Measurements from ENCODE around the gene FGR.

The FGR gene

DNA sequence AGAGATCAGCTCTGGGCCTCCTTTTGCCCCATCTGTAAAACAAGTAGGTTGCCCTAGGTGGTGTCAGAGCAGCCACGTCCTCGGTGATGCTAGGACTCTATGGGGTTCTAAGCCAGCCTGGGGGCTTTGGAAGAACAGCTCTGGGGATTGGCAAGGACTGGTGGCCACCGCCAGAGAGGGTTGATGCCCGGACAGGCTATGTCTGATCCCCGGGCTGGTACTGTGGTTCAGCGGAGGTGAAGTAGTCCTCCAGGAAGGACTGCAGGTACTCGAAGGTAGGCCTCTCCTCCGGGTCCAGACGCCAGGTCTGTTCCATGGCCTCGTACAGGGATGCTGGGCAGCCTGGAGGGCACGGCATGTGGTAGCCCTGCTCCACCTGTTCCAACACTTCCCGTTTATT lies 22.3 kb downstream of the FGR start:
- no peak overlapping the region for H3K27ac Mint-ChIP-seq
- peaks cover 4% of the 10 kb centered on the region for H3K27me3 Mint-ChIP-seq
- no peak overlapping the region for H3K4me3 Mint-ChIP-seq
- no peaks in the 10 kb centered on the region for H3K9me3 Mint-ChIP-seq
- peaks cover 36% of the 10 kb centered on the region for H3K4me1 Mint-ChIP-seq
- peaks cover 2% of the 10 kb centered on the region for H3K36me3 Mint-ChIP-seq
- no peak for DNase-seq
- CTCF ChIA-PET: interaction anchor here (1.3 to 11.5 kb wide), 3 partner anchors 49 to 55 kb away, joined by 3 to 221 read pairs (median 14); no protein-coding TSS in a partner anchor

DNA sequence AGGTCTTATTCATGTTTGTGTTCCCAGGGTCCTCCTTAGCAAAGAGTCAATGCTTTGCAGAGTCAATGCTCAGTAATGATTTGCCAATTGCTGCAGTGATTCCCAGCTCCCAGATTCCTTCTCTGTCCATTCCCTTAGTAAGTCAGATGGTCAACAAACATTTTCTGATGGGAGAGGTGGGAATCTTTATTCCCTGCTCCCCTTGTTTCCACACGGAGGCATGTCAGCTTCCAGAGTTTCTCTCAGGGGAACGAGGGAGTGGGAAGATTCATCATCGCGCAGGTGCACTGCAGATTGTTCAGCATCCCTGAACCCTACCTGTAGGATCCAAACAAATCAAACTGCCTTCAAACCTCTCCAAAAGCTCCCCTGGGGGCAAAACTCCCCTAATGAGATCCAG lies 23.5 kb downstream of the FGR start:
- Mint-ChIP-seq H3K36me3 (no peaks in the 10 kb centered on the region), H3K27me3 (peaks cover 4% of the 10 kb centered on the region), H3K27ac (no peak overlapping the region), H3K4me1 (peaks cover 31% of the 10 kb centered on the region), H3K9me3 (no peaks in the 10 kb centered on the region), H3K4me3 (no peak overlapping the region)
- CTCF ChIA-PET: interaction anchor here (2.9 to 11.5 kb wide), 2 partner anchors 50 to 53 kb away, joined by 14 to 221 read pairs; no protein-coding TSS in a partner anchor
- DNase-seq: no peak

DNA sequence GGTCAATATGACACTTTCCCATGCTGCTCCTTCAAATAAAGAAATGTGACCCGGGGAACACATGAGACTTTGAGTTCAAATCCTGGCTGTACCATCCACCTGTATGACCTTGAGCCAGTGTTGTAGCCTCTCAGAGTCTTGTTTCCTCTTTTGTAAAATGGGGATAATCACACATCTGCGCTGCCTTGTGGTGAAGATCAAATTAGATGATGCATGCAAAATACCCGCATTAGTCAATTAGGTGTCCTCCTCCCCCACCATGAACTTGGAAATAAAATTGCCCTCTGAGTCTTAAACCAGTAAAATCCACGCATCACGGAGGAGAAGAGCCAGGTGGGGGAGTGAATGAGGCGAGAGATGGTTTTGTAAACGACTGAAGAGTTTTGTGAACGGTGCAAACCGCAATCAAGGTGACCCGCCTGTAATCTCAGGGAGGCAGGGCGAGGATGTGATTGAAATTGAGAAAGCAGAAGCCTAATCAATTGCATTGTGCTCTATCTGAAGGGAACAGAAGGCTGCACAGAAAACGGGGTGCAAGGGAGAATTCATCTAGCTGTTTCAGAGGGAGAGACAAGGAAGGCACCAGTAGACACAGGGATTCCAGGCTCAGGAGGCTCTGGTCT lies 25.3 kb downstream of the FGR start:
- H3K4me3 Mint-ChIP-seq: no peak overlapping the region
- no peaks in the 10 kb centered on the region for H3K36me3 Mint-ChIP-seq
- no peak for DNase-seq
- peaks cover 35% of the 10 kb centered on the region for H3K4me1 Mint-ChIP-seq
- H3K27ac Mint-ChIP-seq: no peak overlapping the region
- CTCF ChIA-PET: interaction anchor here (1.0 to 11.5 kb wide), 9 partner anchors 19 to 219 kb away, joined by 3 to 221 read pairs (median 8); partner anchors contain the start of gene IFI6
- H3K9me3 Mint-ChIP-seq: no peaks in the 10 kb centered on the region
- H3K27me3 Mint-ChIP-seq: peaks cover 9% of the 10 kb centered on the region

DNA sequence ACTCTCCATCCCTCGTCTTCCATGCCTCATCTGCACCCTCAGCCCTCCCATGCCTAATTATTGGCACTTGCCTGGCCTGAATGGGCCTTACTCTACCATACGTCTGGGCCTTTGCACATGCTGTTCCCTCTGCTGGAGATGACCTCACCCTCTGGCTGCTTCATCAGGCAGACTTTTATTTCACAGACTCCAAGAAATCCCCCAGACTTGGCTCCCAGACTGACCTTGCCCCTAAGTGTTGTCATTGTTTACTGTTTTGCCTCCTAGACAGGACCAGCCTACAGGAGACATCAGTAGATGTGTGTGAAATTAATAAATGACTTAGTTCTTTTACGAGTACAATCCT lies 25.8 kb downstream of the FGR start:
- peaks cover 9% of the 10 kb centered on the region for H3K27me3 Mint-ChIP-seq
- no peaks in the 10 kb centered on the region for H3K9me3 Mint-ChIP-seq
- no peaks in the 10 kb centered on the region for H3K36me3 Mint-ChIP-seq
- peaks cover 33% of the 10 kb centered on the region for H3K4me1 Mint-ChIP-seq
- DNase-seq: no peak
- CTCF ChIA-PET: interaction anchor here (0.6 to 11.5 kb wide), 14 partner anchors 20 to 308 kb away, joined by 3 to 221 read pairs (median 8); partner anchors contain the start of genes FAM76A and IFI6
- no peak overlapping the region for H3K4me3 Mint-ChIP-seq
- no peak overlapping the region for H3K27ac Mint-ChIP-seq

DNA sequence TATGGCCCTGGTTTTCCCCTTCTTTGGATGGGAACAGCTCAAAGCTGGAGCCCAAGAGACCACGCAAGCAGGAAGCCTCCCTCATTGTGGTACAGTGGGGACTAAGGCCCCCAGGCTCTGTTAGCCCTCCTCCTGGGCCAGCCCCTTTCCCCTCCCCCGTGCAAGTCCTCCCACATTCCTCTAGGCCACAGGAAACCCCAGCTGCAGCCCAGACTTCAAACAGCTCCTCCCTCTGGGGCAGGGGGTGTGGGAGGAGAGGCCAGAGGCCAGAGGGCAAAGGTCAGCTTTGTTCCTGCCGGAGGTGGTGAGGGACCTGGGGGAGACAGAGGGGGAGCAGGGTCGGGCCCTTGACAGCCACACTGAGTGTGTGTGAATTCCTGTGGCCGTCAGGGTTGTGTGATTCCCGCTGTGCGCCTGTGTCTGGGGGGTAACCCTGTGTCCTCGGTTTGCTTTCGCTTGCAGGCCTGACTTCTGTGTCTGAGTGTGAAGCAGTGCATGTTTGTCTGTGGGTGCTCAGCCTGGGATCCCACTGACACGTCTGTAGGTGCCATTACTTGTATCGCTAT lies 27.7 kb downstream of the FGR start:
- Mint-ChIP-seq H3K27ac (no peak overlapping the region), H3K9me3 (no peaks in the 10 kb centered on the region), H3K27me3 (peaks cover 18% of the 10 kb centered on the region), H3K4me1 (peaks cover 31% of the 10 kb centered on the region), H3K36me3 (no peaks in the 10 kb centered on the region), H3K4me3 (no peak overlapping the region)
- DNase-seq: no peak
- CTCF ChIA-PET: interaction anchor here (0.6 to 11.5 kb wide), 38 partner anchors 8 to 311 kb away, joined by 3 to 221 read pairs (median 6); partner anchors contain the start of gene IFI6

DNA sequence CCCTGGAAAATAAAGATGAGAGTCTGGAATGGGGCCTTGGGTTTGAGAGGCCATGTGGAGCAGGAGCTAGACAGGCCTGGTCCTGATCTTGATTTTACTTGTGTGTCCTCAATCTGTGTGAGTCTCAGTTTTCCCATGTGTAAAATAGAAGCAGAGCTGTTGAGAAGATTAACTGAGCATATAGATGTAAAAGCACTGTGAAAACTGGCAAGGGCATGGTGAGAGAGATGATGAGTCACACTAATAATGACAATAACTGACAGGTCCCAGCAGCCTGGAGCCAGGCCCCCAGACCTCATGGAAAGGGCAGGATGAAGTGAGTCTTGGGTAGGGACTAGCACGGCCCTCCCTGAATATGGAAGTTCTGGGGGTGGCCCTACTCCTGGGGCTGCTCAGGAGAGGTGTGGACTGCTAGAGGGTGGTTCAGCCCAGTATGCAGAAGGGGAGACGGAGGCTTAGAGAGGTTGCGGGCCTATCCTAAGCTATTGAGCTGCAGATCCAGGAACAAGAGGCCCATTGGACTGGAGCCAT lies 28.2 kb downstream of the FGR start:
- Mint-ChIP-seq H3K4me3 (no peak overlapping the region), H3K27me3 (peaks cover 20% of the 10 kb centered on the region), H3K9me3 (no peaks in the 10 kb centered on the region), H3K4me1 (peaks cover 31% of the 10 kb centered on the region), H3K27ac (peak overlapping the region; percentile 56), H3K36me3 (no peaks in the 10 kb centered on the region)
- no peak for DNase-seq
- CTCF ChIA-PET: interaction anchor here (0.6 to 11.5 kb wide), 38 partner anchors 8 to 310 kb away, joined by 3 to 221 read pairs (median 6); partner anchors contain the start of gene IFI6

DNA sequence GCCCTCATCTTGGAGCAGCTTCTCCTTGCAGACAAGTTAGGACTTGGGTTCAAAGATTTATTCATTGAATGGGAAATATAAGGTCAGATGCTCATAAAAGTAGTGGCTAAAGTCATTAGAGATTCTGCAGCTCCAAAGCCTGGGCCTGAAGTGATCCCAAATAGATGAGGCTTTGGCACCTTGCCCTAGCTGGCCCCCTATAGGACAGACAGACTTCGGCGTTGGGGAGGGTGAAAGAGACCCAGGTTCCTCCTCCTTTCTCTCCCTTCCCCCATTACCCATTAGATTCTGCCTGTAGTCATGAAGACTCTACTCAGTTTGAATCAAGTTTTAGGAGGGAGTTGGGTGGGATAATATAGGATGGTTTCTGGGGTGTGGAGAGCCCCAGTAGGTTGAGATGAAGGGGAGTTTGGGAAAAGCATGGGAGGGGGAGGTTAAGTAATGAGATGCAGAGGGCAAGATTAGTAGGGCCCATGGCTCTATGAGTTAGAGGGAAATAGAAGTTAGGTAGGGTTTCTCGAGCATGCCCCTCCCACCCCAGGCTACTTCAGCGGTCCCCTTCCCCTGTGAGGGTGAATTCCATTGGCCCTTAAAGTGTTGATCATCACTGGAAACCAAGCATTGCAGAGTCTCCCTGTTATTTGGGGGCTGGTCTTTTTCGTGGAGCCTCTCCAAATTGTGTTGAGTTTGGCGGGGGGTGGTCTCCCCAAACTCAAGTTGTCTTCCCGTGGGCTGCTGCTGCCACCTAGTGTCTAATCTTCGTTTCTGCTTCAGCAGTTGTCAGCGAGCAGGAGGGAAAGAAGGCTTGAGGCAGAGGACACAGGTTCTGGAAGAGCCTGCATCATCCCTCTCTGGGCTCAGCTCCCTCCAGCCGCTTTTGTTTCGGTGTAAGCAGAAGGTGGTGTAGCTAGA lies 28.9 kb downstream of the FGR start:
- H3K36me3 Mint-ChIP-seq: no peaks in the 10 kb centered on the region
- H3K4me1 Mint-ChIP-seq: peaks cover 36% of the 10 kb centered on the region
- peak; percentile 75 for DNase-seq
- H3K27ac Mint-ChIP-seq: peak overlapping the region; percentile 56
- peaks cover 17% of the 10 kb centered on the region for H3K27me3 Mint-ChIP-seq
- H3K9me3 Mint-ChIP-seq: no peaks in the 10 kb centered on the region
- peak overlapping the region; percentile 96 for H3K4me3 Mint-ChIP-seq
- CTCF ChIA-PET: interaction anchor here (0.6 to 11.5 kb wide), 47 partner anchors 9 to 526 kb away, joined by 3 to 221 read pairs (median 4); partner anchors contain the start of genes GPR3 and IFI6

DNA sequence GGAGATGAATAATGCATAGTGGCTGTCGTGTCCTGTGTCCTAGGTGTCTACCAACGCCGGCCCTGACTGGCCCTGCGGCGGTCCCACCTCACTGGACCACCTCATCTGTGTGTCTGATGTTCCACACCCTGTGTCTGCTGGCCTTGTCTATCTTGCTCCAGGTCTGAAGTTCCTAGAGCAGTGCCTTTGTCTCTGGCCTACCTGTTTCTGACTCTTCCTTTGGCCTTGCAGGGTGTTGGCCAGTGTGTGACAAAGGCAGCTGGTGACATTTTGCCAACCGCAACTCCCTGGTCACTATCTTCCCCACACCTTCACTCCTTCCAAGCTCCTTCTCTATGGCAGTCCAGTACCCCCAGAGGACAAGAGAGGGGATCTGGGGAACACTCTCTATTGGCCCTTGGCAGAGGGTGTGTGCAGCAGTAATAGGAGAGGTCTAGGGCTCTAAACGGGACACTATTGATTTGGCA lies 29.7 kb downstream of the FGR start:
- DNase-seq: no peak
- CTCF ChIA-PET: interaction anchor here (0.7 to 11.5 kb wide), 20 partner anchors 9 to 526 kb away, joined by 3 to 221 read pairs (median 6); partner anchors contain the start of genes GPR3 and IFI6
- Mint-ChIP-seq H3K4me3 (peak overlapping the region; percentile 96), H3K36me3 (no peaks in the 10 kb centered on the region), H3K9me3 (no peaks in the 10 kb centered on the region), H3K4me1 (peaks cover 39% of the 10 kb centered on the region), H3K27ac (no peak overlapping the region), H3K27me3 (peaks cover 17% of the 10 kb centered on the region)

DNA sequence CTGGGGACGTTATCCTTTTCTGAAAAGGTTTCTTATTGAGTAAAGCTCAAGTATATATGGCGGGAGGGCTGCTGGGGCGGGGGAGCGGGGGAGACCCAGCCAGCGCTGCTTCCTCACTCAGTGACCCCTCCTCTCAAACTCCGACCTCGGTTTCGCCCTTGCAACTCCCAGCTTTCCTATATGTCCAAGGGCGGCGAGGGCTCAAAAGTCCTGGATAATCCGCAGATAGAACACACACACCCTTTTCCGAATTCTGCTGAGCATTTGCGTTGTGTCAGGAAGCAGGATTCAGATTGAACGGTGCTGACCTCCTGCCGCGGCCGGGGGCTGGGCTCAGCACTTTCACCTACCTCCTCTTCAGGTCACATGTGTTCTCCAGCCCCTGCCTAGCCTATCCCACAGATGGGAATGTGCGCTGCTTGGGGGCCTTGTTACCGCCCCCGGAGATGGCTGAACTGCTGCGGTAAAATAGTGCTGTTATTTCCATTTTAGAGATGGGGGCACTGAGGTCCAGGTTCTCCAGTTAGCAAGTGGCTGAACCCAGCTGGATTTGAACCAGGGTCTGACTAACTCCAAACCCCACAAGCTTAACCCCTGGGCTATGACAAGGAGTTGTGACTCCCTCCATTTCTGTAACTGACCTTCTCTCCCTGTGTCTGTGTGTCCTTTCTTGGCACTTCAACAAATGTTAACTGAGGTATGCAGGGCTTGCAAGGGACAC lies 30.2 kb downstream of the FGR start:
- H3K27ac Mint-ChIP-seq: peak overlapping the region; percentile 33
- H3K27me3 Mint-ChIP-seq: peaks cover 21% of the 10 kb centered on the region
- H3K4me3 Mint-ChIP-seq: peak overlapping the region; percentile 96
- H3K36me3 Mint-ChIP-seq: no peaks in the 10 kb centered on the region
- H3K9me3 Mint-ChIP-seq: no peaks in the 10 kb centered on the region
- CTCF ChIA-PET: interaction anchor here (0.9 to 11.5 kb wide), 18 partner anchors 10 to 308 kb away, joined by 3 to 221 read pairs (median 7); partner anchors contain the start of genes GPR3 and IFI6
- DNase-seq: no peak
- H3K4me1 Mint-ChIP-seq: peaks cover 45% of the 10 kb centered on the region

DNA sequence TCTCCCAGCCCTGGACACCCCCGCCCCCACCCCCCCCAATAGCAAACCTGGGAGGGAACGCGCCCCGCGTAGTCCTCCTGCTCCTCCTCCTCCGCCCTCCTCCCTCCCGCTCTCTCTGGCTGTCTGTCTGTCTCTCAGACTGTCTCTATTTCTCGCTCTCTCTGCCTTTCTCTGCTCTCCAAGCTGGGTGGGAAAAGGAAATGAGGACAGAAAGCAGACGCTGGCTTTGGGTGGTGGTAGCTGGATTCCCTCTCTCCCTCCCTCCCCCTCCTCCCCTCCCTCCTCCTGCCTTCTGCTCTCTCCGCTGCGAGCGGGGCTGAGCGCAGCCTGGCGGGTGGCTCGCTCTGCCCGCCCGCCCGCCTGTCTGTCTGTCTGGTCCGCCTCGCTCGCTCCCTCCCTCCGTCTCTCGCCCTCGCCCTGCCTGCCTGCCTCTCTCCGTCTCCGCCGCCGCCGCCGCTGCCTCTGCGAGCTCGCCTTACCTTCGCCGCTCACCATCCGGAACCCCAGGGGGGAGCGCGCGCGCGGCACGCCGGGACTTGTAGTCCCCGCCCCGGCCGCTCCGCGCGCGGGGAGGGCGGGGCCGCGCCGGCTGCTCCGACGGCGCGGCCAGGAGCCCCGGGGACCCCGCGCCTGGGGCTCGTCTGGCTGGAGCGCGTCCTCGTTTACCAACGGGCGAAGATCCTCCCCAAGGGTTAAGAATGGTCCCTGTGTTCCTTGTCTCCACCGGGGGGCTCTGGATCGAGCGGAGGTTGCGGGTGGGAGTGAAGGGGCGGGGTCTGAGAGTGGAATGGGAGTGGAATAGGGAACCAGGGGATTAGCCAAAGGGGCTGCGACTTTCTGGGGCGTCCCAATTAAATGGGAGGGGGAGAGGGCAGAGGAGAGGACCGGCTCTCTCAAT lies 31.1 kb downstream of the FGR start, which contains the start of gene AHDC1:
Gene AHDC1, minus strand, starts transcription at position 464 of the 898 bp plus-strand sequence. CDS start 52,029 bp downstream, outside the sequence.
- Mint-ChIP-seq H3K4me1 (peaks cover 52% of the 10 kb centered on the region), H3K4me3 (peak within 1 kb of the TSS; percentile 96), H3K9me3 (no peaks in the 10 kb centered on the region), H3K27ac (peak within 1 kb of the TSS; percentile 88), H3K36me3 (no peaks in the 10 kb centered on the region), H3K27me3 (peaks cover 21% of the 10 kb centered on the region)
- CTCF ChIA-PET: interaction anchor here (1.0 to 11.5 kb wide), 8 partner anchors 47 to 303 kb away, joined by 3 to 221 read pairs (median 40); no protein-coding TSS in a partner anchor
- DNase-seq: peak; percentile 95

DNA sequence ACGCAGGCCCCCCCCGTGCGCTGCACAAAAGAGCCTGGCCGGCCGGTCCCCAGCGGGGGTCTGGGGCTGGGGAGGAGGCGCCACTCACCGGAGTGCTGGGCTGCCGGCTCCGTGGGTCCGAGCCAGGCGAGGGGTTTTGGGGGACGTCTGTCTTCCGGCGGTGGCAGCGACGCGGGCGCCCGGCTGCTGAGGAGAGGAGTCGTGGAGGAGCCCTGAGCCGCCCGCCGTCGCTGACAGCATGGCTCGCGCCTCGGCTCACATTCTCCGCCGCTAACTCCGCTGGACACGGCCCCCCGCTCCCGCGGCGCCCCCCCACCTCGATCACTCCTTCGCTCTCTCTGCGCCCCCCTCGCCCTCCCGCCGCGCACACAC lies 31.7 kb downstream of the FGR start:
- Mint-ChIP-seq H3K36me3 (no peaks in the 10 kb centered on the region), H3K9me3 (no peaks in the 10 kb centered on the region), H3K4me3 (peak overlapping the region; percentile 96), H3K27me3 (peaks cover 21% of the 10 kb centered on the region), H3K27ac (no peak overlapping the region), H3K4me1 (peaks cover 57% of the 10 kb centered on the region)
- DNase-seq: peak; percentile 61
- CTCF ChIA-PET: interaction anchor here (1.0 to 6.3 kb wide), 4 partner anchors 79 to 204 kb away, joined by 3 to 103 read pairs (median 42); no protein-coding TSS in a partner anchor

Measured in activated naive CD4-positive, alpha-beta T cell treated with anti-CD3 and anti-CD28 coated beads, Interleukin-2, amount 10 ng/mL, durations not matched to agents 7 days and 5 days (primary cell).